ENCODE results near the gene ATP6V0A4.
"Not testable (repeated sequence)": the region's sequence is repeated elsewhere in the genome, so short reads cannot be mapped to it uniquely, and the experiment has no call there.

DNA sequence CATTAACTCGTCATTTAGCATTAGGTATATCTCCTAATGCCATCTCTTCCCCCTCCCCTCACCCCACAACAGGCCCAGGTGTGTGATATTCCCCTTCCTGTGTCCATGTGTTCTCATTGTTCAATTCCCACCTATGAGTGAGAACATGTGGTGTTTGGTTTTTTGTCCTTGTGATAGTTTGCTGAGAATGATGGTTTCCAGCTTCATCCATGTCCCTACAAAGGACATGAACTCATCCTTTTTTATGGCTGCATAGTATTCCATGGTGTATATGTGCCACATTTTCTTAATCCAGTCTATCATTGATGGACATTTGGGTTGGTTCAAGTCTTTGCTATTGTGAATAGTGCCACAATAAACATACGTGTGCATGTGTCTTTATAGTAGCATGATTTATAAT is 13.3 kb upstream of the ATP6V0A4 start:
- not testable (repeated sequence) for TF ChIP-seq CTBP1 (IDR thresholded peaks at IDR 0.05; ENCODE audit: borderline replicate concordance); ZNF384 (IDR thresholded peaks at IDR 0.05); SUZ12 (IDR thresholded peaks at IDR 0.05); LEF1 (IDR thresholded peaks at IDR 0.05; ENCODE audit: borderline replicate concordance)
